ENCODE measurements around the gene SPNS3. TPM values are rescaled to one million over a fixed set of nuclear protein-coding genes. Genes with fewer than 3 reads are reported as not detected.

Gene SPNS3
- polyA plus RNA-seq, 1 of the 3 experiments (the other 2 are of a cell fraction) = 0.05 TPM

DNA sequence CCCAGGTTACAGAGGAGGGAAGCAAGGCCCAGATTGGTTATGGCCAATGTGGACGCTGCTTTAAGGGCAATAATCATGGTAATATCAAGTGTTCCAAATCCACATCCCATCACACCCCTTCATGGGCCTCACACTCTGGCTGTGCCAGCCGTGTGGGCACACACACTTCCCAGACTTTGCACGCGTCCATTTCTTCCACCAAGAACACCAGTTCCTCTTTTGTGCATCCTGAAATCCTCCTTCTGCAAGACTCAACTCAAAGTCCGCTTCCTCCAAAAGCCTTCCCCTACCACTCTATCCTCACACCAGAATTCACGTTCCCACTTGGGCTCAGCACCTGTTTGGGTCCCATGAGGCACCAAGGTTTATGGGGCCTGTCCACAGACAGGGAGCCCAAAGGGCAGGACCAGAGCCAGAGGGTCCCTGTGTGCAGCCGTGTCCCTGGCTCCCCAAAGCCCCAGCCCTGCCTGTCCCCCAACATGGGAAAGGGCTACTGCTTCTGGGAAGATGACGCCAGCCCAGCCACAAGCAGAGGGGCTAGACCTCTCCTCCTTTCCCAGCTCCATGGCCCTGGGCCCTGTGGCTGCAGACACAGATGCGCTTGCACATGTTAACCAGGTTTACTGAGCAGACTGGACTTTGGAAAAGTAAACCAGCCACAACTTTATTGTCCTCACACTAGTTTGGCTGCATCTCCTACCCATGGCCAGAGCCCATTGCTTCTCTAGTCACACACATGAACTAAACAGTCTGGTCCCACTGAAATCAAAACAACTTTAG, 20.3 kb downstream of the SPNS3 start:
- WGBS (ENCODE audit: low lambda C conversion rate) = 80% methylated on average over 9 of the region's 9 CpGs
- Histone ChIP-seq H3K9ac (no peak overlapping the region), H4K20me1 (ENCODE audit: insufficient read depth) (no peaks in the 10 kb centered on the region), H3F3A (replicated peaks; ENCODE audit: insufficient read depth) (no peaks in the 10 kb centered on the region), H3K27ac (ENCODE audit: low read depth in 2 of 2, low read length in 1 of 2) (no peak overlapping the region), H3K27me3 (ENCODE audit: insufficient read depth) (peaks cover 6% of the 10 kb centered on the region; the same call in 1 of the 2 replicates), H2AFZ (ENCODE audit: low read depth) (no peak overlapping the region), H3K4me1 (ENCODE audit: control insufficient read depth in 1 of 2, insufficient read depth in 2 of 2, low read depth in 1 of 2, low read length in 1 of 2) (no peaks in the 10 kb centered on the region), H3K79me2 (ENCODE audit: insufficient read depth) (no peaks in the 10 kb centered on the region), H3K9me2 (no peaks in the 10 kb centered on the region), H3K36me3 (replicated peaks in 1 of 2; ENCODE audit: control insufficient read depth in 1 of 2, insufficient read depth in 2 of 2, low read length in 1 of 2) (no peaks in the 10 kb centered on the region), H3K4me3 (ENCODE audit: low read depth in 2 of 2, low read length in 1 of 2) (no peak overlapping the region), H3K4me2 (no peak overlapping the region), H3K9me3 (no peaks in the 10 kb centered on the region)
- TF ChIP-seq RXRA (IDR thresholded peaks at IDR 0.05; ENCODE audit: borderline replicate concordance, low read depth) (no peak), RAD21 (IDR thresholded peaks at IDR 0.05; ENCODE audit: low read length) (no peak), MXI1 (IDR thresholded peaks at IDR 0.05; ENCODE audit: low read depth, low read length) (no peak), POLR2AphosphoS5 (IDR thresholded peaks at IDR 0.05; ENCODE audit: low read depth, low read length) (no peak), GABPA (IDR thresholded peaks at IDR 0.05; ENCODE audit: low read depth) (no peak), USF1 (IDR thresholded peaks at IDR 0.05; ENCODE audit: borderline replicate concordance, low read depth) (no peak)
- POLR2A ChIA-PET = no interaction called here
- DNase-seq = no peak
- CTCF ChIA-PET = no interaction called here

DNA sequence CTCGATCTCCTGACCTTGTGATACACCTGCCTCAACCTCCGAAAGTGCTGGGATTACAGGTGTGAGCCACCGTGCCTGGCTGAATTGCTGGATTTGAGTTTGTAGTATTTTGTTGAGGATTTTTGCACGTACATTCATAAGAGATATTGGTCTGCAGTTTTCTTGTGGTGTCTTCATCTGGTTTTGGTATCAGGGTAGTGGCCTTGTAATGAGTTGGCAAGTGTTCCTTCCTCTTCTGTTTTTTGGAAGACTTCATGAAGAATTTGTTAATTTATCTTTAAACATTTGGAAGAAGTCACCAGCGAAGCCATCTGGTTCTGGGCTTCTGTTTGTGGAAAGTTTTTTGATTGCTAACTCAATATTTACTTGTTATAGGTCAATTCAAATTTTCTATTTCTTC, 26.9 kb downstream of the SPNS3 start:
- H3F3A ChIP-seq (replicated peaks; ENCODE audit: insufficient read depth) = no peaks in the 10 kb centered on the region
- no peak overlapping the region for H3K4me3 ChIP-seq (ENCODE audit: low read depth in 2 of 2, low read length in 1 of 2)
- no peak overlapping the region for H3K9ac ChIP-seq
- ChIA-PET POLR2A (no interaction called here), CTCF (no interaction called here)
- no peaks in the 10 kb centered on the region for H3K9me3 ChIP-seq
- H3K4me2 ChIP-seq = no peak overlapping the region
- no peaks in the 10 kb centered on the region for H3K9me2 ChIP-seq
- H2AFZ ChIP-seq (ENCODE audit: low read depth) = no peak overlapping the region
- TF ChIP-seq NFIC (IDR thresholded peaks at IDR 0.05; ENCODE audit: borderline replicate concordance) = no peak
- no peak for TF ChIP-seq TEAD4 (IDR thresholded peaks at IDR 0.05; ENCODE audit: borderline replicate concordance, insufficient read depth)
- TF ChIP-seq RCOR1 (IDR thresholded peaks at IDR 0.05; ENCODE audit: low read length) = no peak
- TF ChIP-seq USF1 (IDR thresholded peaks at IDR 0.05; ENCODE audit: borderline replicate concordance, low read depth) = no peak
- TF ChIP-seq MEF2A (IDR thresholded peaks at IDR 0.05; ENCODE audit: borderline replicate concordance, low read depth) = no peak
- TF ChIP-seq, protein P1, sequence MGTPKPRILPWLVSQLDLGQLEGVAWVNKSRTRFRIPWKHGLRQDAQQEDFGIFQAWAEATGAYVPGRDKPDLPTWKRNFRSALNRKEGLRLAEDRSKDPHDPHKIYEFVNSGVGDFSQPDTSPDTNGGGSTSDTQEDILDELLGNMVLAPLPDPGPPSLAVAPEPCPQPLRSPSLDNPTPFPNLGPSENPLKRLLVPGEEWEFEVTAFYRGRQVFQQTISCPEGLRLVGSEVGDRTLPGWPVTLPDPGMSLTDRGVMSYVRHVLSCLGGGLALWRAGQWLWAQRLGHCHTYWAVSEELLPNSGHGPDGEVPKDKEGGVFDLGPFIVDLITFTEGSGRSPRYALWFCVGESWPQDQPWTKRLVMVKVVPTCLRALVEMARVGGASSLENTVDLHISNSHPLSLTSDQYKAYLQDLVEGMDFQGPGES (IDR thresholded peaks at IDR 0.05; ENCODE audit: low read depth, low read length) = no peak
- TF ChIP-seq MXI1 (IDR thresholded peaks at IDR 0.05; ENCODE audit: low read depth, low read length) = no peak
- TF ChIP-seq EZH2phosphoT487 (IDR thresholded peaks at IDR 0.05; ENCODE audit: borderline replicate concordance, low read depth) = no peak
- no peak for TF ChIP-seq MAX (IDR thresholded peaks at IDR 0.05; ENCODE audit: low read depth)
- TF ChIP-seq CHD2 (IDR thresholded peaks at IDR 0.05; ENCODE audit: low read length, partially characterized antibody) = no peak
- no peak for TF ChIP-seq FOXM1 (IDR thresholded peaks at IDR 0.05; ENCODE audit: low read depth)
- no peak for TF ChIP-seq RXRA (IDR thresholded peaks at IDR 0.05; ENCODE audit: borderline replicate concordance, low read depth)
- TF ChIP-seq POLR2AphosphoS5 (IDR thresholded peaks at IDR 0.05; ENCODE audit: low read depth, low read length) = no peak
- TF ChIP-seq PBX3 (IDR thresholded peaks at IDR 0.05) = no peak
- no peak for TF ChIP-seq TAF1 (IDR thresholded peaks at IDR 0.05; ENCODE audit: borderline replicate concordance, low read depth, low read length)
- TF ChIP-seq SMC3 (IDR thresholded peaks at IDR 0.05; ENCODE audit: low read depth, low read length) = no peak
- TF ChIP-seq, protein P2, sequence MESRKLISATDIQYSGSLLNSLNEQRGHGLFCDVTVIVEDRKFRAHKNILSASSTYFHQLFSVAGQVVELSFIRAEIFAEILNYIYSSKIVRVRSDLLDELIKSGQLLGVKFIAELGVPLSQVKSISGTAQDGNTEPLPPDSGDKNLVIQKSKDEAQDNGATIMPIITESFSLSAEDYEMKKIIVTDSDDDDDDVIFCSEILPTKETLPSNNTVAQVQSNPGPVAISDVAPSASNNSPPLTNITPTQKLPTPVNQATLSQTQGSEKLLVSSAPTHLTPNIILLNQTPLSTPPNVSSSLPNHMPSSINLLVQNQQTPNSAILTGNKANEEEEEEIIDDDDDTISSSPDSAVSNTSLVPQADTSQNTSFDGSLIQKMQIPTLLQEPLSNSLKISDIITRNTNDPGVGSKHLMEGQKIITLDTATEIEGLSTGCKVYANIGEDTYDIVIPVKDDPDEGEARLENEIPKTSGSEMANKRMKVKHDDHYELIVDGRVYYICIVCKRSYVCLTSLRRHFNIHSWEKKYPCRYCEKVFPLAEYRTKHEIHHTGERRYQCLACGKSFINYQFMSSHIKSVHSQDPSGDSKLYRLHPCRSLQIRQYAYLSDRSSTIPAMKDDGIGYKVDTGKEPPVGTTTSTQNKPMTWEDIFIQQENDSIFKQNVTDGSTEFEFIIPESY (IDR thresholded peaks at IDR 0.05; ENCODE audit: borderline replicate concordance, low read depth) = no peak
- no peak for TF ChIP-seq RAD21 (IDR thresholded peaks at IDR 0.05; ENCODE audit: low read length)
- no peaks in the 10 kb centered on the region for H4K20me1 ChIP-seq (ENCODE audit: insufficient read depth)
- H3K79me2 ChIP-seq (ENCODE audit: insufficient read depth) = no peaks in the 10 kb centered on the region
- H3K27ac ChIP-seq (ENCODE audit: low read depth in 2 of 2, low read length in 1 of 2) = no peak overlapping the region
- H3K27me3 ChIP-seq (ENCODE audit: insufficient read depth) = no peaks in the 10 kb centered on the region
- no peaks in the 10 kb centered on the region for H3K36me3 ChIP-seq (replicated peaks in 1 of 2; ENCODE audit: control insufficient read depth in 1 of 2, insufficient read depth in 2 of 2, low read length in 1 of 2)
- no peak for DNase-seq
- peaks cover 0 to 6% of the 10 kb centered on the region in 2 experiments; a peak in 1 of 4 replicates for H3K4me1 ChIP-seq (ENCODE audit: control insufficient read depth in 1 of 2, insufficient read depth in 2 of 2, low read depth in 1 of 2, low read length in 1 of 2)
- 36% methylated on average over 5 of the region's 5 CpGs for WGBS (ENCODE audit: low lambda C conversion rate)
